Endothelial cell of umbilical vein (primary cell): ENCODE results near the gene UTS2. TPM values are rescaled to one million over a fixed set of nuclear protein-coding genes. Genes with fewer than 3 reads are reported as not detected.

Experiments
- BruUV-seq: library from RNA; stranded (reverse); fragments of 400-500 nt; replicated peaks from 2 replicates; lab custom pipeline; 2021; lab: Mats Ljungman, UMichigan
- CTCF ChIA-PET: fragments of 300-600, 350-600 bp; sonication (Branson Sonifier 250); formaldehyde crosslinking; loops from one replicate; lab custom pipeline; 2021; ENCODE audit warnings: antibody characterized with exemption, inconsistent platforms; lab: Charles Lee
- POLR2A ChIA-PET: fragments of 300-600, 350-600 bp; sonication (Branson Sonifier 250); formaldehyde crosslinking; loops from one replicate; lab custom pipeline; 2021; ENCODE audit warnings: antibody characterized with exemption, inconsistent platforms; lab: Charles Lee
- DNase-seq: peaks from one replicate; pipeline ENCODE4 v3.0.0-alpha.2; 2011; ENCODE audit warnings: low read depth, low spot score
- FAIRE-seq: peaks from 2 replicates; lab custom pipeline; 2011; peaks lifted over from hg19 to GRCh38; lab: Jason Lieb, UNC
- H2AFZ ChIP-seq: 2 replicates; pipeline ENCODE4 v1.6.0; 2012; ENCODE audit warnings: low read depth, low read length, control low read depth, inconsistent platforms
- H3K27ac ChIP-seq: 2 replicates; pipeline ENCODE4 v1.5.1; 2011; ENCODE audit warnings: low read depth, mild to moderate bottlenecking, control low read depth, low read length, moderate library complexity; ENCODE audit not compliant: insufficient read depth
- H3K27me3 ChIP-seq, 2 experiments: 2 replicates each; pipeline versions ENCODE4 v1.6.0 to v1.6.1; 2011; ENCODE audit warnings: low read length in 2 of 2, mixed read lengths in 1 of 2; ENCODE audit not compliant: control insufficient read depth in 2 of 2, insufficient read depth in 2 of 2
- H3K36me3 ChIP-seq, 2 experiments: 2 replicates in 1 of 2; 3 replicates in 1 of 2; pipeline ENCODE4 v1.5.1; 2011; ENCODE audit warnings: low read length in 2 of 2, mild to moderate bottlenecking in 1 of 2, moderate library complexity in 1 of 2; ENCODE audit not compliant: control insufficient read depth in 2 of 2, insufficient read depth in 2 of 2; ENCODE audit errors: extremely low read depth in 1 of 2
- H3K4me1 ChIP-seq: 3 replicates; pipeline ENCODE4 v1.5.1; 2011; ENCODE audit warnings: mild to moderate bottlenecking, low read length; ENCODE audit not compliant: control insufficient read depth, insufficient read depth; ENCODE audit errors: extremely low read depth
- H3K4me2 ChIP-seq: 2 replicates; pipeline ENCODE4 v1.6.1; 2011; ENCODE audit warnings: low read length, control low read depth, mixed read lengths; ENCODE audit not compliant: insufficient read depth
- H3K4me3 ChIP-seq, 3 experiments: fragments of 200-600 bp in 1 of 3; sonication (generic), shearing (Covaris generic) in 1 of 3; replicated peaks in 1 of 3; 2 replicates each; pipeline ENCODE4 v1.5.1; 2011 to 2016; ENCODE audit warnings: control low read depth in 3 of 3, low read length in 3 of 3, mild to moderate bottlenecking in 2 of 3, inconsistent platforms in 1 of 3, low read depth in 1 of 3, moderate library complexity in 1 of 3; ENCODE audit not compliant: insufficient read depth in 1 of 3
- H3K79me2 ChIP-seq: 2 replicates; pipeline ENCODE4 v1.6.0; 2012; ENCODE audit warnings: low read length, inconsistent platforms; ENCODE audit not compliant: control insufficient read depth, insufficient read depth
- H3K9ac ChIP-seq: replicated peaks from 2 replicates; pipeline ENCODE3; 2011; ENCODE audit warnings: low read length, control low read depth; ENCODE audit not compliant: insufficient read depth; ENCODE audit errors: extremely low read depth
- H3K9me1 ChIP-seq: replicated peaks from 3 replicates; pipeline ENCODE4 v1.6.0; 2011; ENCODE audit warnings: mild to moderate bottlenecking, low read length; ENCODE audit not compliant: control insufficient read depth, insufficient read depth; ENCODE audit errors: extremely low read depth
- H3K9me3 ChIP-seq: replicated peaks from 2 replicates; pipeline ENCODE4 v1.5.1; 2012; ENCODE audit warnings: low read length, inconsistent platforms; ENCODE audit not compliant: control insufficient read depth, insufficient read depth
- H4K20me1 ChIP-seq: replicated peaks from 2 replicates; pipeline ENCODE3; 2011; ENCODE audit warnings: mild to moderate bottlenecking, low read length; ENCODE audit not compliant: control insufficient read depth, insufficient read depth; ENCODE audit errors: extremely low read depth
- CTCF ChIP-seq, 2 donors: IDR thresholded peaks; 1 replicate in 1 of 2; 2 replicates in 1 of 2; pipeline ENCODE4 v1.5.1; 2011; ENCODE audit warnings: low read length in 2 of 2, mild to moderate bottlenecking in 2 of 2, moderate library complexity in 2 of 2, control low read depth in 1 of 2, inconsistent platforms in 1 of 2, low read depth in 1 of 2; ENCODE audit not compliant: insufficient read depth in 1 of 2; ENCODE audit errors: extremely low read depth in 1 of 2
- EZH2 ChIP-seq: IDR thresholded peaks from 2 replicates; pipeline ENCODE4 v1.6.1; 2012; ENCODE audit warnings: borderline replicate concordance, low read depth, mild to moderate bottlenecking, moderate library complexity, low read length, inconsistent platforms; ENCODE audit not compliant: severe bottlenecking
- FOS ChIP-seq: IDR thresholded peaks from 2 replicates; pipeline ENCODE4 v1.6.1; 2011; ENCODE audit warnings: mild to moderate bottlenecking, low read length, moderate library complexity, borderline replicate concordance; ENCODE audit not compliant: insufficient read depth
- GATA2 ChIP-seq: IDR thresholded peaks from 2 replicates; pipeline ENCODE4 v1.7.0; 2011; ENCODE audit warnings: low read depth, mild to moderate bottlenecking, moderate library complexity, mixed read lengths, low read length; ENCODE audit not compliant: insufficient read length, insufficient read depth
- JUN ChIP-seq: IDR thresholded peaks from 2 replicates; pipeline ENCODE4 v1.6.1; 2011; ENCODE audit warnings: borderline replicate concordance, low read depth; ENCODE audit not compliant: insufficient read length, insufficient read depth
- MYC ChIP-seq: IDR thresholded peaks from one replicate; pipeline ENCODE4 v1.6.1; 2011; ENCODE audit warnings: mild to moderate bottlenecking, low read depth, low read length
- POLR2A ChIP-seq: IDR thresholded peaks from 2 replicates; pipeline ENCODE4 v1.6.1; 2012; ENCODE audit warnings: low read depth, mild to moderate bottlenecking, control low read depth, low read length
- POLR2AphosphoS5 ChIP-seq: IDR thresholded peaks from 2 replicates; pipeline ENCODE4 v1.6.1; 2012; ENCODE audit warnings: low read depth, mild to moderate bottlenecking, control low read depth, low read length, moderate library complexity; ENCODE audit not compliant: insufficient read depth
- dilution Hi-C: fragments of 300-500 bp; cut with MboI; formaldehyde crosslinking; loops from one replicate; pipeline ENCODE4 v1.15.0; 2019; ENCODE audit warnings: low sequenced_read_pairs; ENCODE audit not compliant: extremely low pct_ligation_motif_present
- intact Hi-C: fragments of 100-400 bp; cut with micrococcal nuclease; formaldehyde crosslinking; loops from one replicate; pipeline ENCODE4 v1.10.0; 2022
- polyA plus RNA-seq, 4 experiments: library from polyadenylated mRNA; depleted of rRNA in 3 of 4; stranded (reverse) in 3 of 4; unstranded in 1 of 4; fragments of >200 nt; gene quantifications; 2 replicates each; pipeline versions ENCODE4 v1.2.1 to v1.2.3, GENCODE V29; 2011 to 2012; ENCODE audit warnings: missing spikeins in 1 of 4
- total RNA-seq: library from RNA; stranded (reverse); gene quantifications from 2 replicates; pipeline ENCODE4 v1.2.3, GENCODE V29; 2021
- TF ChIP-seq, protein P1 (sequence below): IDR thresholded peaks from 2 replicates; pipeline ENCODE4 v1.6.1; 2011; ENCODE audit not compliant: insufficient read depth, insufficient read length

Gene UTS2
- total and polyA plus RNA-seq, 2 donors (not counting 3 experiments of a cell fraction or from before 2014, with no cell fraction given), result not detected

- Histone ChIP-seq H3K4me3 (no peak overlapping the region), H3K4me2 (no peak overlapping the region), H3K36me3 (no peaks in the 10 kb centered on the region), H2AFZ (no peak overlapping the region), H3K9ac (no peak overlapping the region), H3K27me3 (no peaks in the 10 kb centered on the region), H3K9me3 (no peaks in the 10 kb centered on the region), H3K27ac (no peak overlapping the region), H3K9me1 (no peaks in the 10 kb centered on the region), H3K4me1 (no peaks in the 10 kb centered on the region), H3K79me2 (no peaks in the 10 kb centered on the region), H4K20me1 (no peaks in the 10 kb centered on the region)
- DNase-seq, result no peak
- TF ChIP-seq MYC, result no peak
- TF ChIP-seq GATA2, result no peak
- TF ChIP-seq JUN, result no peak
- TF ChIP-seq FOS, result no peak
- TF ChIP-seq, protein P1, sequence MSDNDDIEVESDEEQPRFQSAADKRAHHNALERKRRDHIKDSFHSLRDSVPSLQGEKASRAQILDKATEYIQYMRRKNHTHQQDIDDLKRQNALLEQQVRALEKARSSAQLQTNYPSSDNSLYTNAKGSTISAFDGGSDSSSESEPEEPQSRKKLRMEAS, result no peak
- no peak for TF ChIP-seq EZH2
- no peak for TF ChIP-seq POLR2A
- no peak for TF ChIP-seq CTCF (IDR thresholded peaks at IDR 0.05; ENCODE audit: extremely low read depth in 1 of 2, insufficient read depth in 1 of 2, low read depth in 1 of 2, low read length in 2 of 2)
- TF ChIP-seq POLR2AphosphoS5, result no peak
- dilution Hi-C loops, result no loop called here
- POLR2A ChIA-PET, result no interaction called here
- intact Hi-C loops, result no loop called here
- no peak for FAIRE-seq
- BruUV-seq, result no TSS peak
- CTCF ChIA-PET, result no interaction called here
Observed at GRCh38 chr1:7833035-7833434, 19.8 kb downstream of the UTS2 start.
